Measurements from ENCODE around the gene ALDH5A1. TPM values are rescaled to one million over a fixed set of nuclear protein-coding genes. Genes with fewer than 3 reads are reported as not detected.

The ALDH5A1 gene
- total RNA-seq, result 0.28 and 0.65 TPM in 2 replicates

DNA sequence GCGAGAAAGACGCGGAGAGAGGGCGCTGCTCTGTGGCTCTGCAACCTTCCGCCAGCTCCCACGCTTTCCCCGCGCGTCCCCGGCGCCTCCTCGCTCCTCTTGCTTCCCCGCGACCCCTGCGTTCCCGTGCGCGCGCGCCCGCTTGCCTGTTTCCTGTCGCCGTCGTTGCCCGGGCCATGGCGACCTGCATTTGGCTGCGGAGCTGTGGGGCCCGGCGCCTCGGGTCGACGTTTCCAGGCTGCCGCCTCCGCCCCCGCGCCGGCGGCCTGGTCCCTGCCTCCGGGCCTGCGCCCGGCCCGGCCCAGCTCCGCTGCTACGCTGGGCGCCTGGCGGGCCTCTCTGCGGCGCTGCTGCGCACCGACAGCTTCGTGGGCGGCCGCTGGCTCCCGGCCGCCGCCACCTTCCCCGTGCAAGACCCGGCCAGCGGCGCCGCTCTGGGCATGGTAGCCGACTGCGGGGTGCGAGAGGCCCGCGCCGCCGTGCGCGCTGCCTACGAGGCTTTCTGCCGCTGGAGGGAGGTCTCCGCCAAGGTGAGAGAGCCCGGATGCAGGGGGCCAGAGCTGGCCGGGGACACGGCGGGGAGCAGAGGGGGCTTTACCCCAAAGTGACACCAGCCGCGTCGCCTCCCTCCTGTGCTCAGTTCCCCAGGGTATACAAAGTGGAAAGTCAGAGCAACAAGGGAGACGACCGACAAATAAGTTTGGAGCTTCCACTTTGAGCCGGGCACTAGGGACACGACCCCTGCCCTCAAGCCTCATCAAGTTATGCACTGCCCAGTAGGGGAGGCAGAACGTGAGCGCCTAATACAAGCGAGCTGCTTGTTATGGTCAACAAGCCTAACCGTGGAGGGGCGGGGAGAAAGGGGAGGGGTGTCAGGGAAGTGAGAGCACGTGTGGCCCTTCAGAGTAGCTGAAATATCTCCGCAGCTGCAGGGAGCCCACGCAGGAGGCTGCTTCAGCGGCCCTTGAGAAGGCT is at the start of gene ALDH5A1:
Gene ALDH5A1 (plus strand): TSS at position 149 of the 975 bp plus-strand sequence. CDS start 28 bp downstream, at position 177.

DNA sequence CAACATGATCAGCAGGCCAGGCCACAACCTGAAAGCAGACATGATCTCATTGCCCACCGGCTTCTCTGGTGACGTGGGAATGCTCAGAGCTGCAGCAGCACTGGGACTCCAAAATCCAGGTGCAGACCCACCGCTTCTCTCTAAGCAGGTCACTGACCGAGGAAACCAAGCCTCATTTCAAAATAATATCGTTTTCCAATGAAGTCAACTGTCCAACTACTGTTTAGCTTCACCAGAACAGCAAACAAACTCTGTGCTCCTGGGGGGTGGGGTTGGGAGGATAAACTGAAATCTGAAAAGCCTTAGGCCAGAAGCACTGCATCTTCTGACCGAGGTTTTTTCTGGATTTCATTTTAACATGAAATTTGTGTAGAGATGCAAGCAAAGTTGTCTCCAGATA is 5.3 kb upstream of the ALDH5A1 start, which contains the start of gene GPLD1:
Gene GPLD1 (minus strand): TSS at position 109 of the 400 bp plus-strand sequence. CDS start 67 bp downstream, at position 42.

Other genes with a start within 250 kb of the ALDH5A1 start
- gene DCDC2, start 136.9 kb upstream of the ALDH5A1 start, total RNA-seq, result 0.09 and 0.14 TPM in 2 replicates
- 10.8 and 12.5 TPM in 2 replicates for gene MRS2, start 92.0 kb upstream of the ALDH5A1 start, total RNA-seq
- 0.14 and 0.28 TPM in 2 replicates for gene GPLD1, start 5.4 kb upstream of the ALDH5A1 start, total RNA-seq
- gene KIAA0319, start 151.2 kb downstream of the ALDH5A1 start, total RNA-seq, result under 0.01 and 0.09 TPM in 2 replicates
- gene TDP2, start 171.9 kb downstream of the ALDH5A1 start, total RNA-seq, result 27.4 and 46.0 TPM in 2 replicates
- 9.7 and 13.3 TPM in 2 replicates for gene ACOT13, start 172.1 kb downstream of the ALDH5A1 start, total RNA-seq
- gene C6orf62, start 224.2 kb downstream of the ALDH5A1 start, total RNA-seq, result 76.6 and 78.4 TPM in 2 replicates